Measurements from ENCODE around the gene ZNF385B.
A peak's percentile ranks its signal among the peaks of the same experiment; 100 is the strongest.

ZNF385B gene

GRCh38 chr2:179751163-179751809 lies 110.1 kb downstream of the ZNF385B start:
- no peak for DNase-seq (ENCODE audit: insufficient read length, low spot score)

GRCh38 chr2:179749210-179749609 lies 112.2 kb downstream of the ZNF385B start:
- FAIRE-seq (no peak), DNase-seq (ENCODE audit: insufficient read length, low spot score) (no peak)

More at GRCh38 chr2:179751163-179751809, 110.1 kb downstream of the ZNF385B start:
- peak; percentile 73 for FAIRE-seq

GRCh38 chr2:179746981-179747380 lies 114.4 kb downstream of the ZNF385B start:
- FAIRE-seq: no peak
- DNase-seq (ENCODE audit: insufficient read length, low spot score): no peak

GRCh38 chr2:179745635-179746256 lies 115.7 kb downstream of the ZNF385B start:
- FAIRE-seq (no peak), DNase-seq (ENCODE audit: insufficient read length, low spot score) (no peak)

GRCh38 chr2:179744401-179744800 lies 117.0 kb downstream of the ZNF385B start:
- FAIRE-seq (no peak), DNase-seq (ENCODE audit: insufficient read length, low spot score) (no peak)

- FAIRE-seq: no peak
- DNase-seq (ENCODE audit: insufficient read length, low spot score): no peak
Measured at GRCh38 chr2:179741317-179741716, 120.1 kb downstream of the ZNF385B start.

- FAIRE-seq: no peak
- DNase-seq (ENCODE audit: insufficient read length, low spot score): no peak
Measured at GRCh38 chr2:179729966-179730365, 131.4 kb downstream of the ZNF385B start.

- DNase-seq (ENCODE audit: insufficient read length, low spot score): no peak
Measured at GRCh38 chr2:179726461-179727180, 134.8 kb downstream of the ZNF385B start.

GRCh38 chr2:179724403-179724802 lies 137.0 kb downstream of the ZNF385B start:
- FAIRE-seq (no peak), DNase-seq (ENCODE audit: insufficient read length, low spot score) (no peak)

More at GRCh38 chr2:179726461-179727180, 134.8 kb downstream of the ZNF385B start:
- no peak for FAIRE-seq

- FAIRE-seq (no peak), DNase-seq (ENCODE audit: insufficient read length, low spot score) (no peak)
Measured at GRCh38 chr2:179720173-179720772, 141.1 kb downstream of the ZNF385B start.

- no peak for DNase-seq (ENCODE audit: insufficient read length, low spot score)
- no peak for FAIRE-seq
Measured at GRCh38 chr2:179715871-179716270, 145.5 kb downstream of the ZNF385B start.

GRCh38 chr2:179715196-179715595 lies 146.2 kb downstream of the ZNF385B start:
- DNase-seq (ENCODE audit: insufficient read length, low spot score) (no peak), FAIRE-seq (no peak)

- DNase-seq (ENCODE audit: insufficient read length, low spot score) (no peak), FAIRE-seq (no peak)
Measured at GRCh38 chr2:179712825-179713224, 148.6 kb downstream of the ZNF385B start.

GRCh38 chr2:179711375-179711774 lies 150.0 kb downstream of the ZNF385B start:
- DNase-seq (ENCODE audit: insufficient read length, low spot score): no peak
- no peak for FAIRE-seq

GRCh38 chr2:179703702-179704101 lies 157.7 kb downstream of the ZNF385B start:
- FAIRE-seq (no peak), DNase-seq (ENCODE audit: insufficient read length, low spot score) (no peak)

GRCh38 chr2:179702912-179703311 lies 158.5 kb downstream of the ZNF385B start:
- FAIRE-seq (no peak), DNase-seq (ENCODE audit: insufficient read length, low spot score) (no peak)

- FAIRE-seq: no peak
- no peak for DNase-seq (ENCODE audit: insufficient read length, low spot score)
Measured at GRCh38 chr2:179701524-179702110, 159.8 kb downstream of the ZNF385B start.

- no peak for DNase-seq (ENCODE audit: insufficient read length, low spot score)
- FAIRE-seq: no peak
Measured at GRCh38 chr2:179695486-179695885, 165.9 kb downstream of the ZNF385B start.

- DNase-seq (ENCODE audit: insufficient read length, low spot score): no peak
- no peak for FAIRE-seq
Measured at GRCh38 chr2:179694963-179695362, 166.4 kb downstream of the ZNF385B start.

GRCh38 chr2:179692610-179693009 lies 168.8 kb downstream of the ZNF385B start:
- no peak for DNase-seq (ENCODE audit: insufficient read length, low spot score)
- no peak for FAIRE-seq

GRCh38 chr2:179692043-179692442 lies 169.4 kb downstream of the ZNF385B start:
- no peak for FAIRE-seq
- no peak for DNase-seq (ENCODE audit: insufficient read length, low spot score)
